Chondrocyte (in vitro differentiated cells): ENCODE results near the gene NFKB2. TPM values are rescaled to one million over a fixed set of nuclear protein-coding genes. Genes with fewer than 3 reads are reported as not detected.

ENCODE experiments used
- DNase-seq: peaks from one replicate; pipeline ENCODE4 v3.0.0; 2021; ENCODE audit warnings: mixed read lengths, low spot score
- H3K27ac Mint-ChIP-seq: one replicate; pipeline ENCODE4 v1.8.0; 2021; ENCODE audit warnings: mild to moderate bottlenecking, moderate library complexity, mixed read lengths; ENCODE audit not compliant: unreplicated experiment
- H3K27me3 Mint-ChIP-seq: 2 replicates; pipeline ENCODE4 v1.8.0; 2021; ENCODE audit warnings: low read depth, mixed read lengths
- H3K36me3 Mint-ChIP-seq: 2 replicates; pipeline ENCODE4 v1.8.0; 2021; ENCODE audit warnings: low read depth, mixed read lengths
- H3K4me1 Mint-ChIP-seq: 2 replicates; pipeline ENCODE4 v1.8.0; 2021; ENCODE audit warnings: low read depth, mild to moderate bottlenecking, mixed read lengths
- H3K4me3 Mint-ChIP-seq: one replicate; pipeline ENCODE4 v1.8.0; 2021; ENCODE audit warnings: mild to moderate bottlenecking, moderate library complexity, mixed read lengths; ENCODE audit not compliant: unreplicated experiment
- H3K9me3 Mint-ChIP-seq: 2 replicates; pipeline ENCODE4 v1.8.0; 2021; ENCODE audit warnings: low read depth, mixed read lengths
- total RNA-seq: library from RNA; stranded (reverse); gene quantifications from 3 replicates; pipeline ENCODE4 v1.2.1, GENCODE V29; 2021
- TF ChIP-seq, protein P1 (sequence below): fragments of 200-600 bp; sonication (generic); IDR thresholded peaks from 2 replicates; pipeline ENCODE4 v1.5.0; 2021; ENCODE audit warnings: antibody characterized with exemption, mild to moderate bottlenecking, moderate library complexity

Gene NFKB2
- total RNA-seq, 1 donor from 2014 or later = 38.0 TPM

DNA sequence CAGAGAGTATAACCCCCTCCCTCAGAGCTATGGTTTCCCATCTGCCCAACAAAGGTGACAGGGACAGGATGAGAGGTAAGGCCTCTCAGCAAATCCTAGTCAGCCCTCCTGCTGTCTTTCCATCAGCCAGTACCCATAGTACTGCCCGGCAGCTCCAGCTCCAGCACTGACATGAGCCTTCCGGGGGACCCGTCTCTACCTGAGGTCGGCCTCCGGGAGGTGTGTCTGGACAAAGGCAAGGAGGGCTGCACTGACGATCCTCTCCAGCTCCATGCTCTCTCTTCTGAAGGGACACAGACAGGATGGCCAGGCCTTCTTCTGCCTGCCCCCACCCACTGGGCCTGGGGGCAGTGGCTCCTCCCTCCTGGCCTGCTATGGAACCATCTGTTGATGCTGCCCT, 29.4 kb downstream of the NFKB2 start:
- no peak overlapping the region for H3K4me3 Mint-ChIP-seq
- H3K4me1 Mint-ChIP-seq = peaks cover 24% of the 10 kb centered on the region
- H3K27ac Mint-ChIP-seq = no peak overlapping the region

DNA sequence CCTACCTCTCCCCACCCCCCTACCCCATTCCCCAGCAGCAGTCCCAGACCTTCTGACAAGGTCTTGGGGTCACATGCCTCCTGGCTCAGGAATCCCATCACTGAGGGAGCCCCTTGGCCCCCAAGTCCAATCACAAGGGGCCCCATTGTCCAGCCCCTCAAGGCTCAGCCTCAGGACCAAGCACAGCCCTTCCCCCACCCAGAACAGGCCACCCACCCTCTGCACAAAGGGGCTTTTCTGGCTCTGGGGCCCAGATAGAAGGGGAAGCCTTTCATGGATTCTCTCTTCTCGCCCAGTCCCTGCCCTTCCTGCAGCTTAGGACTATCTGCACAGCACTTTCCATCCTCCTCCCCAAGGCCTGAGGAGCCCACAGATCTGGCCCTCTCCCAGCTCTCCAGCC, 29.9 kb downstream of the NFKB2 start:
- TF ChIP-seq, protein P1, sequence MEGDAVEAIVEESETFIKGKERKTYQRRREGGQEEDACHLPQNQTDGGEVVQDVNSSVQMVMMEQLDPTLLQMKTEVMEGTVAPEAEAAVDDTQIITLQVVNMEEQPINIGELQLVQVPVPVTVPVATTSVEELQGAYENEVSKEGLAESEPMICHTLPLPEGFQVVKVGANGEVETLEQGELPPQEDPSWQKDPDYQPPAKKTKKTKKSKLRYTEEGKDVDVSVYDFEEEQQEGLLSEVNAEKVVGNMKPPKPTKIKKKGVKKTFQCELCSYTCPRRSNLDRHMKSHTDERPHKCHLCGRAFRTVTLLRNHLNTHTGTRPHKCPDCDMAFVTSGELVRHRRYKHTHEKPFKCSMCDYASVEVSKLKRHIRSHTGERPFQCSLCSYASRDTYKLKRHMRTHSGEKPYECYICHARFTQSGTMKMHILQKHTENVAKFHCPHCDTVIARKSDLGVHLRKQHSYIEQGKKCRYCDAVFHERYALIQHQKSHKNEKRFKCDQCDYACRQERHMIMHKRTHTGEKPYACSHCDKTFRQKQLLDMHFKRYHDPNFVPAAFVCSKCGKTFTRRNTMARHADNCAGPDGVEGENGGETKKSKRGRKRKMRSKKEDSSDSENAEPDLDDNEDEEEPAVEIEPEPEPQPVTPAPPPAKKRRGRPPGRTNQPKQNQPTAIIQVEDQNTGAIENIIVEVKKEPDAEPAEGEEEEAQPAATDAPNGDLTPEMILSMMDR = no peak
- Mint-ChIP-seq H3K4me3 (no peak overlapping the region), H3K27me3 (no peaks in the 10 kb centered on the region), H3K27ac (no peak overlapping the region), H3K36me3 (peaks cover 1% of the 10 kb centered on the region), H3K9me3 (no peaks in the 10 kb centered on the region), H3K4me1 (peaks cover 18% of the 10 kb centered on the region)
- no peak for DNase-seq

More for the DNA sequence above, 29.4 kb downstream of the NFKB2 start:
- no peaks in the 10 kb centered on the region for H3K9me3 Mint-ChIP-seq
- no peaks in the 10 kb centered on the region for H3K27me3 Mint-ChIP-seq
- peaks cover 1% of the 10 kb centered on the region for H3K36me3 Mint-ChIP-seq
- no peak for DNase-seq
- TF ChIP-seq, protein P1 = no peak

DNA sequence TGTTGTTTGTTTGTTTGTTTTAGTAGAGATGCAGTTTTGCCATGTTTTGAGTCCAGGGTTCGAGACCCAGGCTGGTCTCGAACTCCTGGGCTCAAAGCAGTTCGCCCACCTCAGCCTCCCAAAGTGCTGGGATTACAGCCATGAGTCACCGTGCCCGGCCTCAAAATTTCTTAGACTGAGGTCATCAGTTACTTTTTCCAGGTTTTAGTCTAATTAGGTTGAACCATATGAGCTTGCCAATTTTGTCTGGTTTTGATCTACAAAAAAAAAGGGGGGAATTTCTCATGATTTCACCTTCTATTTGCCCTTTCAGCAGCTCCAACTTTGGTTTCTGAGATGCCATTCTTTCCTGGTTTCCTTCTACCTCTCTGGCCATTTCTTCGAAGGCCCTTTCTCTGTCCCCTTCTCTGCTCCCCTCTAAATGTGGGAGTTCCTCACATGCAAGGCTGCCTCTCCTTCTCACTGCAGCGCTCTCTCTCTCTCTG, 31.3 kb downstream of the NFKB2 start:
- Mint-ChIP-seq H3K27me3 (no peaks in the 10 kb centered on the region), H3K4me1 (peaks cover 21% of the 10 kb centered on the region), H3K36me3 (peaks cover 1% of the 10 kb centered on the region), H3K9me3 (no peaks in the 10 kb centered on the region), H3K27ac (no peak overlapping the region), H3K4me3 (no peak overlapping the region)
- TF ChIP-seq, protein P1 = no peak
- DNase-seq = no peak

DNA sequence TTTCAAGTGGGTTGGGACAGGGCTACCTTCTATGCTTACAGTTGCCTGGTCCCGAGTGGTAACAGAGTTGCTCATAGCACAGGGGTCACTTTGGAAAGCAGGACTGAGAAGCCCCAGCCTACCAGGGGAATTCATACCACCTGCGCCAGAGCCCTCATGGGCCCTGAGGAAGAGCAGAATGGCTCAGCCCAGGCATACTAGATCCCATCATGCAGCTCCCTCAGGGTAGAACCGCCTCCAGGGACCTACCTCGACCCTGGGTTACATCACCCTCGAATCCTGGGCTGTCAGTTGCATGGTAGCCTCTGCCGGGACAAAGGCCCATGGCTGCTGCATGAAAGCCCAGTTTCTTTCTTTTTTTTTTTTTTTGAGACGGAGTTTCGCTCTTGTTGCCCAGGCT, 34.0 kb downstream of the NFKB2 start:
- Mint-ChIP-seq H3K9me3 (no peaks in the 10 kb centered on the region), H3K4me1 (peaks cover 13% of the 10 kb centered on the region), H3K27ac (no peak overlapping the region), H3K27me3 (no peaks in the 10 kb centered on the region), H3K36me3 (no peaks in the 10 kb centered on the region), H3K4me3 (no peak overlapping the region)
- no peak for DNase-seq
- TF ChIP-seq, protein P1 = no peak

DNA sequence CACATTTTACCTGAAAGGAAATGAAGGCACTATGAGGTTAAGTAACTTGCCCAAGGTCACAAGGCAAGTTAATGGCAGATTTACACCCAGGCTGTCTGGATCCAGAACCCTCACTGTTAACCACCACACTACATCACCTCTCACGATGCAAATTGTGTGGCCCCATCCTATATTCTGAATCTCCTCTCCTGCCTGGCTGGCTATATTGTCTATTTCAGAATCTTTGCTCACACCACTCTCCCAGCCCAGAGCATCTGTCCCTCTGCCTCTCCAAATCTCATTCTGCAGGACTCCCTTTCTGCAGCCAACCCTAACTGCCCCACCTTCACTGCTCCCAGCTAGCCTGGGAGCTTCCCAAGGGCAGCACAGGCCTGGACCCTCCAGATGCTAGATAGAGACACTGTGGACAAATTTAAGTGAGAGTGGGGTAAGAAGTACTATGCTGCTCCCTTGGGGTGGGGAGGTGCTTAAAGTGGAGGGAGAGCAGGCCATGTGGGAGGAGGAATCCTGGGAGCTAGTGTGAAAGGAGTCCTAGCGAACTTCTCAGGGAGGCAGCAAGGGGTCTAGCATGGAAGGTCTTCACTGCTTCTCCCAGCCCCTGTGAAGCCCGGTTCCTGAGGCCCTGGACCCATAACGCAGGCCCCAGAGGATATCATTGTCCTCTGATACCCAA, 36.1 kb downstream of the NFKB2 start:
- no peak for DNase-seq
- peak overlapping the region; percentile 92 for H3K27ac Mint-ChIP-seq
- no peaks in the 10 kb centered on the region for H3K9me3 Mint-ChIP-seq
- H3K27me3 Mint-ChIP-seq = peaks cover 3% of the 10 kb centered on the region
- H3K4me3 Mint-ChIP-seq = peak overlapping the region; percentile 89
- H3K36me3 Mint-ChIP-seq = no peaks in the 10 kb centered on the region
- TF ChIP-seq, protein P1 = no peak
- H3K4me1 Mint-ChIP-seq = peaks cover 19% of the 10 kb centered on the region
